ENCODE data around the gene WLS. TPM values are rescaled to one million over a fixed set of nuclear protein-coding genes. Genes with fewer than 3 reads are reported as not detected.

WLS gene
- total RNA-seq, 2 experiments from 2014 or later: not detected

DNA sequence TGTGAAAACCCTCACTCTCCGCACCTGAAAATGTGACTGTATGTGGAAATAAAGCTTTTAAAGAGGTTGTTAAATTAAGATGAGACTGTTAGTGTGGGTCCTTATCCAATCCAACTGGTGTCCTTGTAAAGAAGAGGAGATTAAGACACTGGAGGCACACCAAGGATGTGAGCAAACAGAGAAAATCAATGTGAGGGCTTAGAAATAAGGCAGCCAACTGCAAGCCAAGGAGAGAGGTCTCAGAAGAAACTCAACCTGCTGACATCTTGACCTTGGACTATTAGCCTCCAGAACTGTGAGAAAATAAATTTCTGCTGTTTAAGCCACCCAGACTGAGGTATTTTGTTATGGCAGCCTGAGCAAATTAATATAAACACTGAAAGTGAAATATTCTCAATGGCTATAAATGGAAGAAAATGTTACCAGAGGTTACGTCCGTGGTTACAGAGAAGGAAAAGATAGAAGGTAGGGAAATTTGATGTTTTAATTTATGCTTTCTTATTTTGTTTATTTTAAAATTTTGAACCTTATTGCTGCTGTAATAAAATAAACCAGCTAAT lies 22.4 kb upstream of the WLS start:
- Mint-ChIP-seq H3K36me3 (ENCODE audit: low read depth) (no peaks in the 10 kb centered on the region), H3K4me1 (no peaks in the 10 kb centered on the region), H3K9me3 (ENCODE audit: low read depth) (peaks cover 2% of the 10 kb centered on the region), H3K27ac (no peak overlapping the region), H3K4me3 (no peak overlapping the region), H3K27me3 (no peaks in the 10 kb centered on the region)
- DNase-seq: no peak
- ATAC-seq: no peak
- CTCF ChIA-PET: no interaction called here
- intact Hi-C loops (cut with DNase I, micrococcal nuclease): no loop called here
- POLR2A ChIA-PET: no interaction called here

DNA sequence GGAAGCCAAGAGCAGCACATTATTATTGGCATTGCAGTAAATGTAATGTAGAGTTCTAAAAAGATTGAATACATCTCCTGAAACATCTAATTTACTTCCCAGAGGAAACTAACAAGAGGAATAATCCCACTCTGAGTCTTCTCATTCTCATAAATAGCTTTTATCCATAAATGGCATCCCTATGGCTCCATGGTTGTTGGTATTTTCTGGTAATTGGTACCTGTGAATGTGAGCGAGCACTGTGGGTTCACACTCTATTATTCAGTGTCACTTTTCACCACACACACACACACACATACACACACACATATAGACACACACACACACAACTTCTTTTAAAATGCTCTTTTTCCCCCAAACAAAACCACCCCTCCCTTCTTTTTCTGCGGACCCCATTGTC lies 4.7 kb upstream of the WLS start:
- H3K27ac Mint-ChIP-seq: no peak overlapping the region
- DNase-seq: no peak
- ChIA-PET CTCF (no interaction called here), POLR2A (no interaction called here)
- intact Hi-C loops (cut with DNase I, micrococcal nuclease): no loop called here
- H3K9me3 Mint-ChIP-seq (ENCODE audit: low read depth): no peaks in the 10 kb centered on the region
- ATAC-seq: no peak
- no peaks in the 10 kb centered on the region for H3K36me3 Mint-ChIP-seq (ENCODE audit: low read depth)
- peaks cover 22% of the 10 kb centered on the region for H3K27me3 Mint-ChIP-seq
- no peak overlapping the region for H3K4me3 Mint-ChIP-seq
- H3K4me1 Mint-ChIP-seq: peaks cover 5% of the 10 kb centered on the region

DNA sequence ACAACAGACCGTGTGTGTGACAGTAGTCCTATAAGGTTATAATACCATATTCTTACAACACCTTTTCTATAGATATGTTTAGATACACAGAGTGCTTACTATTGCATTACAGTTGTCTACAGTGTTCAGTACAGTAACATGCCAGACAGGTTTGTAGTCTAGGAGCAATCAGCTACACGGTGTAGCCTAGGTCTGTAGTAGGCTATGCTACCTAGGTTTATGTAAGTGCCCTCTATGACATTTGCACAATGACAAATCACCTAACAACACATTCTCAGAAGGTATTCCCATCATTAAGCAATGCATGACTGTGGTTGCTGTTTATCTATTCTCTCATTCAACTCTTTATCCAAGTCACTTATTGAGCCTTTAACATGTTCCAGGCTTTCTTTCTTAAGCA lies 1.8 kb upstream of the WLS start:
- no peak for DNase-seq
- ATAC-seq: no peak
- no peaks in the 10 kb centered on the region for H3K9me3 Mint-ChIP-seq (ENCODE audit: low read depth)
- no peak overlapping the region for H3K4me3 Mint-ChIP-seq
- H3K36me3 Mint-ChIP-seq (ENCODE audit: low read depth): no peaks in the 10 kb centered on the region
- intact Hi-C loops (cut with DNase I, micrococcal nuclease): no loop called here
- CTCF ChIA-PET: no interaction called here
- no peak overlapping the region for H3K27ac Mint-ChIP-seq
- H3K27me3 Mint-ChIP-seq: peaks cover 41% of the 10 kb centered on the region
- peaks cover 12% of the 10 kb centered on the region for H3K4me1 Mint-ChIP-seq
- POLR2A ChIA-PET: no interaction called here

DNA sequence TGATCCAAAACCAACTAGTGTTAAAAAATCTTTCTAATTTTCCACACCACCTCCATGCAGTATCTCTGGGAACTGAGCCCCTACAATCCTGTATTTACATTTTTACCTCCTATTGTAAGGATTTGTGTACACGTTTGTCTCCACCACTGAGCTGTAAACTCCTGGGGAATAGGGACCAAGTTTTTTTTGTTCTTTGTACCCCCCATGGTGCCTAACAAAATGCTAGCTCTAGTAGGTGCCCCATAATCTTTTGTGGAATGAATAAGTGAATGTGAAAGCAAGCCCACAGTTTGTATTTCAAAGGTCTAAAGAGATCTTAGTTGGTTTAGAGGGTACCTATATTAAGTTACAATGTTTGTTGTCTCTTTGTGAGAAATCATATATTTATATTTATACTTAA lies 879 bp upstream of the WLS start:
- H3K4me1 Mint-ChIP-seq: peaks cover 12% of the 10 kb centered on the region
- intact Hi-C loops (cut with DNase I, micrococcal nuclease): no loop called here
- no peaks in the 10 kb centered on the region for H3K36me3 Mint-ChIP-seq (ENCODE audit: low read depth)
- no peaks in the 10 kb centered on the region for H3K9me3 Mint-ChIP-seq (ENCODE audit: low read depth)
- H3K27me3 Mint-ChIP-seq: peaks cover 43% of the 10 kb centered on the region
- H3K27ac Mint-ChIP-seq: no peak overlapping the region
- POLR2A ChIA-PET: no interaction called here
- no peak overlapping the region for H3K4me3 Mint-ChIP-seq
- no peak for ATAC-seq
- no peak for DNase-seq
- CTCF ChIA-PET: no interaction called here

- no peaks in the 10 kb centered on the region for H3K36me3 Mint-ChIP-seq (ENCODE audit: low read depth)
- H3K27me3 Mint-ChIP-seq: peaks cover 45% of the 10 kb centered on the region
- no peak for ATAC-seq
- DNase-seq: no peak
- H3K4me1 Mint-ChIP-seq: peaks cover 12% of the 10 kb centered on the region
- CTCF ChIA-PET: interaction anchor here (0.7 kb wide), 1 partner anchor 82 kb away, joined by 3 read pairs; no protein-coding TSS in a partner anchor
- no peak overlapping the region for H3K27ac Mint-ChIP-seq
- H3K9me3 Mint-ChIP-seq (ENCODE audit: low read depth): no peaks in the 10 kb centered on the region
- POLR2A ChIA-PET: no interaction called here
- H3K4me3 Mint-ChIP-seq: no peak overlapping the region
- intact Hi-C loops (cut with DNase I, micrococcal nuclease): no loop called here
These were observed 565 bp downstream of the WLS start for GRCh38 chr1:68231627-68232288.

GRCh38 chr1:68230901-68231626 lies 1.3 kb downstream of the WLS start:
- Mint-ChIP-seq H3K4me3 (peak overlapping the region; percentile 36), H3K4me1 (peaks cover 12% of the 10 kb centered on the region), H3K36me3 (ENCODE audit: low read depth) (no peaks in the 10 kb centered on the region), H3K27me3 (peaks cover 47% of the 10 kb centered on the region), H3K9me3 (ENCODE audit: low read depth) (no peaks in the 10 kb centered on the region), H3K27ac (no peak overlapping the region)
- intact Hi-C loops (cut with DNase I, micrococcal nuclease): no loop called here
- DNase-seq (no peak), ATAC-seq (no peak)
- ChIA-PET POLR2A (no interaction called here), CTCF (interaction anchor here (0.7 to 1.0 kb wide), 2 partner anchors 18 to 372 kb away, joined by 3 read pairs; no protein-coding TSS in a partner anchor)

DNA sequence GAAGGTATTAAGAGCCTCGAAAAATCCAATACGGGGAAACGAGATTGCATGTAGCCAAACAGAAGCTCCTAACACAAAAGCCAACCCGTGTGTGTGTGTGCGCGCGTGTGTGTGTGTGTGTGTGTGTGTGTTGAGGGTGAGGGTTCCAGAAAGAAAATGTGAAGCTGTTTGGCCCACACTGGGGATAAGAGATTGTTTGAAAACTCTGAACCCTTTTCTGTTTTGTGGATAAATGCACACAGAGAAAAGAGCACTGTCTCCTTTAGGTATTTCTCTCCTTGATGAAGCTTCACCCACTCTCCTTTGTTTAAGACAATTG lies 1.9 kb downstream of the WLS start:
- Mint-ChIP-seq H3K4me3 (no peak overlapping the region), H3K9me3 (ENCODE audit: low read depth) (no peaks in the 10 kb centered on the region), H3K4me1 (peaks cover 12% of the 10 kb centered on the region), H3K36me3 (ENCODE audit: low read depth) (no peaks in the 10 kb centered on the region), H3K27ac (no peak overlapping the region), H3K27me3 (peaks cover 51% of the 10 kb centered on the region)
- intact Hi-C loops (cut with DNase I, micrococcal nuclease): no loop called here
- ChIA-PET CTCF (interaction anchor here (0.7 to 1.0 kb wide), 2 partner anchors 18 to 373 kb away, joined by 3 read pairs; no protein-coding TSS in a partner anchor), POLR2A (no interaction called here)
- DNase-seq: no peak
- no peak for ATAC-seq

DNA sequence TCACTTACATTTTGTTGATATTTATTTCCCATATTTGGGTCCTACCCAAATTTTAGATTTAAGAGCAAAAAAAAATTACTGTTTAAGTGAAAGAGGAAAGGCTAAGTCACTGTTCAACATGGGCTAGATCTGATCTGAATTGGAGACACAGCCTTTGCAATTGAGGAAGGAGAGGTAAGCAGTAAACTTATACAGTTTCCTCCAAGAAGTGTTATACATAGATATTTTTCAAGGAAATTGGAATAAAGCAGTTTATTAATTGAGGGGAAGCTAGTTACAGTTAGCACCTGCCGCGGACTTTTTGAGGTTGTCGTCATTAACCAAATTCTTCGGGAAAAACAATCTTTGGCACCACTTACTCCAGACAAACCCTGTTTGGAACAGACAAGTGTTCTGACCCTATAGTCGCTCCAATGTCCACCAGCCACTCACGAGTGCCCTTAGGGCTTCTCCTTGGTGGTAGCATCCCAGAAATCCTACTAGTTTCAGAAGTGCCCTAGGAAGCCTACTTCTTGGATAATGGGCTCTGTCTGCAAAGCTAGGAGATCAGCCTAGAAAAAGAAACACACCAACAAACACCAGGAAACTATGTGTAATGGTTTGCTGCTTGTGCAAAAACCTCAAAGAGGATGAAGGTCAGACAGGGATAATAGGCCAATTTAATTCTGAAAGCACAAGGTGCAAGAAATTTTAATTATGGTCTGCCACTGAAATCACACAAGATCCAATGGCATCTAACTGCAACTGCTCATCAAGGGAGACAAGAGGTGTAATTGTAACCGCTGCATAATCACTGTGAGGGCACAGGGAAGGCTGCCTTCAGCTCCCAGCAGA lies 2.5 kb downstream of the WLS start:
- Mint-ChIP-seq H3K4me1 (peaks cover 12% of the 10 kb centered on the region), H3K4me3 (no peak overlapping the region), H3K36me3 (ENCODE audit: low read depth) (no peaks in the 10 kb centered on the region), H3K27ac (no peak overlapping the region), H3K9me3 (ENCODE audit: low read depth) (no peaks in the 10 kb centered on the region), H3K27me3 (peaks cover 49% of the 10 kb centered on the region)
- intact Hi-C loops (cut with DNase I, micrococcal nuclease): no loop called here
- ATAC-seq (no peak), DNase-seq (no peak)
- ChIA-PET CTCF (interaction anchor here (0.7 to 1.0 kb wide), 2 partner anchors 19 to 373 kb away, joined by 3 read pairs; no protein-coding TSS in a partner anchor), POLR2A (no interaction called here)

DNA sequence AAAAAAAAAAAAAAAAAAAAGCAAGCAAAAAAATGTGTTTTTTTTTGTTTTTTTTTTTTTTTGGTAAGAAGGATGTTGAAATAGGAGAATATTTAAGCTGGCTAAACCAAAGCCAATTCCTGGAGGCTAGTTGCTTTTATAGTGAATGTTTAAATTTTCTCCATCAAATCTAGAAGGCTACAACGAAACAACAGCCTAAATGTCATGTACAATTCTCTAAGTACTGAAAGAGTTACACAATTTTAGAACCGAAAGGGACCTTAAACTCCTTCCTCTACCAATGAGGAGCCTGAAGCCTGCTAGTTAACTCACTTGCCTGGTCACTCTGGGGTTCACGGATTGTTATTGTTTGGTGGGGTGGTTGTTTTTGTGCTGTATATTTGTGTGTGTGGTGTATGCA lies 3.5 kb downstream of the WLS start:
- ChIA-PET POLR2A (no interaction called here), CTCF (no interaction called here)
- Mint-ChIP-seq H3K27me3 (peaks cover 49% of the 10 kb centered on the region), H3K27ac (no peak overlapping the region), H3K4me1 (peaks cover 12% of the 10 kb centered on the region), H3K36me3 (ENCODE audit: low read depth) (no peaks in the 10 kb centered on the region), H3K9me3 (ENCODE audit: low read depth) (no peaks in the 10 kb centered on the region), H3K4me3 (no peak overlapping the region)
- ATAC-seq (no peak), DNase-seq (no peak)
- intact Hi-C loops (cut with DNase I, micrococcal nuclease): no loop called here

DNA sequence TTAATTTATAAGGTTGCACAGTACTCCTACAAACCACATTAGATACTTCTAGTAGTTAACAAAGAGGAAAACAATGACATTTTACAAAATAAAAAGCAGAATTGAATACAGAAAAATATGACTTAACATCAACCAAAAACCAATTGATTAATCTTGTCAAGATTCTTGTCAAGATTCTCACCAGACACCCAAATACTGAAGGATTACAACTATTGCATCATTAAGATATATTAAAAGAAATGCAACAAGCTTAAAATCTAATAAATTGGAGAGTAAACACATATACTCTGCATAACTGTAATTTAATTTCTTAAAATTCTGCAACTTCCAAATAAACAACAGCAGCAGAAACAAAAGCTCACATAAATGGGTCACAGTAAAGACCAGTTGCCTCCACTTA lies 4.7 kb downstream of the WLS start:
- POLR2A ChIA-PET: no interaction called here
- no peak for ATAC-seq
- Mint-ChIP-seq H3K27me3 (peaks cover 38% of the 10 kb centered on the region), H3K9me3 (ENCODE audit: low read depth) (no peaks in the 10 kb centered on the region), H3K36me3 (ENCODE audit: low read depth) (no peaks in the 10 kb centered on the region), H3K27ac (no peak overlapping the region), H3K4me1 (peaks cover 9% of the 10 kb centered on the region), H3K4me3 (no peak overlapping the region)
- no peak for DNase-seq
- intact Hi-C loops (cut with DNase I, micrococcal nuclease): no loop called here
- CTCF ChIA-PET: no interaction called here

DNA sequence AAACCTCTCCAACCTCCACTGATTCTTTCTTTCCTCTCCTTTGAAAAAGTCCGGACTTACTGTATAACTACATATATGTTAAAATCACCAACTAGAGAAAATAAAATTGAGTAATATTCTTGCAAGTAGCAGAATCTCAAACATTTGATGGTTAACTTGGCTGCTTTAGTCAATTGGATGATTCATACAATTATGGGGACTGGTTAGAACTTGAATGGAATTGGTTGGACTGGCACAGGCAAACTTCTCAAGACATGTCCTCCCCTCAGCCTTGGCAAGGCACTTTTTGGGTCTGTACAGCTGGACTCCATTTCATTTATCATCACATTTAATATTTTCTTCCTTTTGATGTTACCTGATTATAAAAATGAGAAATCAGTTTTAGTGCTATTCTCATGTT lies 6.5 kb downstream of the WLS start:
- no peak for ATAC-seq
- Mint-ChIP-seq H3K27ac (no peak overlapping the region), H3K4me1 (peaks cover 2% of the 10 kb centered on the region), H3K36me3 (ENCODE audit: low read depth) (no peaks in the 10 kb centered on the region), H3K27me3 (peaks cover 29% of the 10 kb centered on the region), H3K9me3 (ENCODE audit: low read depth) (no peaks in the 10 kb centered on the region), H3K4me3 (no peak overlapping the region)
- POLR2A ChIA-PET: no interaction called here
- DNase-seq: no peak
- intact Hi-C loops (cut with DNase I, micrococcal nuclease): no loop called here
- CTCF ChIA-PET: no interaction called here

DNA sequence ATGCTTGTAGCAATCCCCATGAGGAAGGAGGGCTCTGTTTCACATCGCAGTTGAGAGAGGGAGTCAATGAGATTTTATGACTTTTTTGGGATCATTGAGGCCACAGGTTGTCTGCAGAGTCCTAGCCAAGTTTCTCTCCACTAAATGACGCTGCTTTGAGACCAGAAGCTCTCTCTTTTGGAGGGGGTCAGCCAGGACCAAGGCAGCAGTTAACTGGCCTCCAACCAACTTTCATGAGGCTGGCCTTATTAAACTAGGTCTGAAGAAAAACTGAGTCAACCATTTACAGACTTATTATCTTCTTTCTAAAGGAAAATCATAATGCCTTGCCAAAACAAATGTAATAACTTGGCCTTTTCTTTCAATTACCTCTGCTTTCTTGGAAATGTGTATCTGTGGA lies 8.6 kb downstream of the WLS start:
- no peak for DNase-seq
- ChIA-PET POLR2A (no interaction called here), CTCF (no interaction called here)
- Mint-ChIP-seq H3K36me3 (ENCODE audit: low read depth) (no peaks in the 10 kb centered on the region), H3K27ac (no peak overlapping the region), H3K9me3 (ENCODE audit: low read depth) (no peaks in the 10 kb centered on the region), H3K27me3 (peaks cover 12% of the 10 kb centered on the region), H3K4me3 (no peak overlapping the region), H3K4me1 (no peaks in the 10 kb centered on the region)
- intact Hi-C loops (cut with DNase I, micrococcal nuclease): no loop called here
- no peak for ATAC-seq

Measured in activated CD4-positive, alpha-beta T cell treated with anti-CD3 and anti-CD28 coated beads for 36 hours (primary cell).